PC-3 (cell line): Measurements from ENCODE around the gene PATL2.

ENCODE experiments used
- EZH2 ChIP-seq: fragments of 300-600 bp; sonication (generic); IDR thresholded peaks from one replicate; pipeline ENCODE4 v1.6.1; 2017; ENCODE audit warnings: antibody characterized with exemption, mild to moderate bottlenecking, low read length; ENCODE audit not compliant: unreplicated experiment
- TF ChIP-seq, protein P1 (sequence below): fragments of 300-600 bp; sonication (generic); conservative IDR thresholded peaks from 2 replicates; pipeline ENCODE4 v1.5.1; 2017; ENCODE audit warnings: antibody characterized with exemption, low read depth, mild to moderate bottlenecking, low read length

DNA sequence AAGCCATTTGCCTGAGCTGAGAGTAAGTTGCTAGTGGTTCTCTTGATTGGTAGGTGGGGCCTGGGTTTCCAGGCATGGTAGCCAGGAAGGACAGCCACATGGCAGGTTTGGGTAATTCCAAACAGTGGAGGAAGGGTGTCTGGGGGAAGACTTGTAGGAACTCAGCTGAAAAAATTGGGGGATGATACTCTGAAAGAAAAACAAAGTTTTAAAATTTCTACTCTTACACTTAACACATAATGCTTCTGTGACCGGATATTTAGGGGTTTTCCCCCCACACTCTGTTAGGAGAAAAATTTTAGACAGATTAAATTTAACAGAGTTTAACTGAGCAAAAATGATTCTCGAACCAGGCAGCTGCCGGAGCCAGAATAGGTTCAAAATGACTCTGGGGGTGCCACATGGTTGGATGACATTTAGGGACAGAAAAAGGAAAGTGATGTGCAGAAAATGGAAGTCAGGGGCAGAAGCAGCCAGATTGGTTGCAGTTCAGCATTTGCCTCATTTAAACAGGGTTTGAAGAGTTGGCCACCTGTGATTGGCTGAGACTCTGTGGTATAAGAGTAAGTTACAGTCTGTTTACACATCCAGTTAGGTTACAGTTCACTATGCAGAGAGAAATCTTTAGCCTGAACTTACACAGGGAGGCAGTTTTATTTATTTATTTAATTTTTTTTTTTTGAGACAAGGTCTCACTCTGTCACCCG is 8.3 kb upstream of the PATL2 start:
- TF ChIP-seq, protein P1, sequence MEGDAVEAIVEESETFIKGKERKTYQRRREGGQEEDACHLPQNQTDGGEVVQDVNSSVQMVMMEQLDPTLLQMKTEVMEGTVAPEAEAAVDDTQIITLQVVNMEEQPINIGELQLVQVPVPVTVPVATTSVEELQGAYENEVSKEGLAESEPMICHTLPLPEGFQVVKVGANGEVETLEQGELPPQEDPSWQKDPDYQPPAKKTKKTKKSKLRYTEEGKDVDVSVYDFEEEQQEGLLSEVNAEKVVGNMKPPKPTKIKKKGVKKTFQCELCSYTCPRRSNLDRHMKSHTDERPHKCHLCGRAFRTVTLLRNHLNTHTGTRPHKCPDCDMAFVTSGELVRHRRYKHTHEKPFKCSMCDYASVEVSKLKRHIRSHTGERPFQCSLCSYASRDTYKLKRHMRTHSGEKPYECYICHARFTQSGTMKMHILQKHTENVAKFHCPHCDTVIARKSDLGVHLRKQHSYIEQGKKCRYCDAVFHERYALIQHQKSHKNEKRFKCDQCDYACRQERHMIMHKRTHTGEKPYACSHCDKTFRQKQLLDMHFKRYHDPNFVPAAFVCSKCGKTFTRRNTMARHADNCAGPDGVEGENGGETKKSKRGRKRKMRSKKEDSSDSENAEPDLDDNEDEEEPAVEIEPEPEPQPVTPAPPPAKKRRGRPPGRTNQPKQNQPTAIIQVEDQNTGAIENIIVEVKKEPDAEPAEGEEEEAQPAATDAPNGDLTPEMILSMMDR: no peak
- no peak for TF ChIP-seq EZH2
